Measurements from ENCODE around the gene SCYGR8.

SCYGR8 gene

GRCh38 chr2:227793148-227793712 lies 47.5 kb downstream of the SCYGR8 start:
- H3K27ac Mint-ChIP-seq, result no peak overlapping the region
- TF ChIP-seq CTCF (IDR thresholded peaks at IDR 0.05), result no peak
- H3K4me3 Mint-ChIP-seq, result no peak overlapping the region
- H3K9me3 Mint-ChIP-seq, result no peaks in the 10 kb centered on the region
- DNase-seq, result no peak
- no peaks in the 10 kb centered on the region for H3K36me3 Mint-ChIP-seq (ENCODE audit: low read depth)
- H3K27me3 Mint-ChIP-seq (ENCODE audit: low read depth, poor library complexity), result peaks cover 5% of the 10 kb centered on the region
- no peaks in the 10 kb centered on the region for H3K4me1 Mint-ChIP-seq

Measured in nephron progenitor cell (in vitro differentiated cells).